HCT116 (cell line): Measurements from ENCODE around the gene ANAPC1. TPM values are rescaled to one million over a fixed set of nuclear protein-coding genes. Genes with fewer than 3 reads are reported as not detected.
"Not testable (repeated sequence)": the region's sequence is repeated elsewhere in the genome, so short reads cannot be mapped to it uniquely, and the experiment has no call there.

Source experiments
- ATAC-seq: fragments of 200-7000 bp; cut with Tn5 transposase; 2 replicates; pipeline ENCODE4 v1.9.1; 2020; ENCODE audit warnings: mild to moderate bottlenecking, moderate library complexity
- BruUV-seq: library from RNA; stranded (reverse); fragments of 400-500 nt; replicated peaks from 2 replicates; lab custom pipeline; 2021; lab: Mats Ljungman, UMichigan
- CTCF ChIA-PET: fragments of 300-600 bp; sonication (Branson Sonifier 250); formaldehyde crosslinking; loops from one replicate; lab custom pipeline; 2021; ENCODE audit warnings: antibody characterized with exemption; lab: Charles Lee
- POLR2A ChIA-PET: fragments of 300-600, 350-600 bp; sonication (Branson Sonifier 250); formaldehyde crosslinking; loops from one replicate; lab custom pipeline; 2021; ENCODE audit warnings: antibody characterized with exemption; lab: Charles Lee
- RAD21 ChIA-PET, 2 experiments: fragments of 300-600 bp; sonication (Branson Sonifier 250); formaldehyde crosslinking; loops; one replicate each; lab custom pipeline; 2023; ENCODE audit warnings: low total read pairs in 2 of 2; ENCODE audit not compliant: uncharacterized antibody in 2 of 2, unreplicated experiment in 2 of 2, low non-redundant PET in 1 of 2; lab: Charles Lee
- DNase-seq: peaks from one replicate; pipeline ENCODE4 v3.0.0-alpha.2; 2010; ENCODE audit warnings: low read depth, low spot score
- H2AFZ ChIP-seq: fragments of 200-600 bp; shearing (Covaris generic), sonication (generic); 2 replicates; pipeline ENCODE4 v1.6.1; 2017; ENCODE audit warnings: low read depth, mixed run types, mixed read lengths, antibody characterized with exemption, low read length; ENCODE audit not compliant: poor library complexity, severe bottlenecking
- H3K27ac ChIP-seq: 2 replicates; pipeline ENCODE4 v1.5.1; 2012; ENCODE audit warnings: low read depth, low read length
- H3K27me3 ChIP-seq: fragments of 200-600 bp; sonication (generic); 2 replicates; pipeline ENCODE4 v1.6.1; 2016; ENCODE audit warnings: mixed run types, low read length, mixed read lengths; ENCODE audit not compliant: insufficient read depth
- H3K36me3 ChIP-seq, 2 experiments: fragments of 200-500 bp in 1 of 2; fragments of 200-600 bp in 1 of 2; sonication (Bioruptor generic) in 1 of 2; sonication (generic) in 1 of 2; 2 replicates each; pipeline versions ENCODE4 v1.5.1 to v1.6.1; 2014 to 2016; ENCODE audit warnings: low read length in 2 of 2, inconsistent platforms in 1 of 2, mixed read lengths in 1 of 2, mixed run types in 1 of 2; ENCODE audit not compliant: insufficient read depth in 2 of 2, control insufficient read depth in 1 of 2
- H3K4me1 ChIP-seq, 2 experiments: fragments of 200-600 bp in 1 of 2; sonication (generic) in 1 of 2; 2 replicates each; pipeline versions ENCODE4 v1.5.1 to v1.6.1; 2012 to 2017; ENCODE audit warnings: low read length in 2 of 2, inconsistent platforms in 1 of 2, mild to moderate bottlenecking in 1 of 2, mixed read lengths in 1 of 2, mixed run types in 1 of 2, moderate library complexity in 1 of 2; ENCODE audit not compliant: insufficient read depth in 2 of 2, control insufficient read depth in 1 of 2
- H3K4me2 ChIP-seq: fragments of 200-600 bp; sonication (generic); 2 replicates; pipeline ENCODE4 v1.6.1; 2017; ENCODE audit warnings: mixed run types, low read length, mixed read lengths
- H3K4me3 ChIP-seq, 2 experiments: fragments of 200-600 bp in 1 of 2; sonication (generic) in 1 of 2; replicated peaks in 1 of 2; 2 replicates each; pipeline ENCODE4 v1.5.1; 2011 to 2016; ENCODE audit warnings: low read length in 2 of 2, control low read depth in 1 of 2, low read depth in 1 of 2, mild to moderate bottlenecking in 1 of 2, mixed read lengths in 1 of 2, mixed run types in 1 of 2
- H3K79me2 ChIP-seq: fragments of 200-600 bp; sonication (generic); 2 replicates; pipeline ENCODE4 v1.6.1; 2017; ENCODE audit warnings: mild to moderate bottlenecking, mixed run types, low read length, moderate library complexity, mixed read lengths; ENCODE audit not compliant: insufficient read depth
- H3K9ac ChIP-seq: fragments of 200-600 bp; sonication (generic); 2 replicates; pipeline ENCODE4 v1.6.1; 2016; ENCODE audit warnings: low read length, mixed read lengths
- H3K9me2 ChIP-seq: fragments of 200-600 bp; sonication (generic), shearing (Covaris generic); 2 replicates; pipeline ENCODE4 v1.6.1; 2017; ENCODE audit warnings: mixed run types, mild to moderate bottlenecking, moderate library complexity; ENCODE audit not compliant: insufficient read depth
- H3K9me3 ChIP-seq, 2 experiments: fragments of 200-500 bp in 1 of 2; fragments of 200-600 bp in 1 of 2; sonication (Bioruptor generic) in 1 of 2; sonication (generic) in 1 of 2; 2 replicates each; pipeline ENCODE4 v1.6.1; 2014 to 2017; ENCODE audit warnings: low read length in 2 of 2, mixed read lengths in 2 of 2, inconsistent platforms in 1 of 2, low read depth in 1 of 2, mild to moderate bottlenecking in 1 of 2, mixed run types in 1 of 2, moderate library complexity in 1 of 2; ENCODE audit not compliant: control insufficient read depth in 1 of 2, insufficient read depth in 1 of 2
- H4K20me1 ChIP-seq: fragments of 200-600 bp; sonication (generic), shearing (Covaris generic); 2 replicates; pipeline ENCODE4 v1.6.1; 2017; ENCODE audit warnings: mixed run types, mild to moderate bottlenecking, moderate library complexity; ENCODE audit not compliant: insufficient read depth
- intact Hi-C: fragments of 100-400 bp; cut with micrococcal nuclease; formaldehyde crosslinking; loops from 2 replicates; pipeline ENCODE4 v1.10.0; 2022
- total RNA-seq: library from RNA; stranded (reverse); gene quantifications from one replicate; pipeline ENCODE4 v1.2.1, GENCODE V29; 2021; ENCODE audit not compliant: unreplicated experiment

ANAPC1 gene
- total RNA-seq, 1 experiment from 2014 or later: 76.5 TPM

GRCh38 chr2:111767087-111767486 lies 116.9 kb downstream of the ANAPC1 start:
- H3K4me2 ChIP-seq, POLR2A ChIA-PET, H3K4me1 ChIP-seq, H3K79me2 ChIP-seq, H4K20me1 ChIP-seq, H3K9ac ChIP-seq, BruUV-seq, H3K36me3 ChIP-seq, H3K9me2 ChIP-seq, H3K4me3 ChIP-seq, H3K27me3 ChIP-seq, DNase-seq, H3K27ac ChIP-seq, CTCF ChIA-PET, H2AFZ ChIP-seq, RAD21 ChIA-PET, H3K9me3 ChIP-seq, intact Hi-C loops, ATAC-seq: not testable (repeated sequence)

GRCh38 chr2:111766295-111766694 lies 117.7 kb downstream of the ANAPC1 start:
- H2AFZ ChIP-seq, H3K4me2 ChIP-seq, BruUV-seq, intact Hi-C loops, CTCF ChIA-PET, H3K27ac ChIP-seq, H4K20me1 ChIP-seq, H3K27me3 ChIP-seq, DNase-seq, POLR2A ChIA-PET, H3K9me3 ChIP-seq, H3K79me2 ChIP-seq, H3K9ac ChIP-seq, RAD21 ChIA-PET, H3K4me1 ChIP-seq, H3K36me3 ChIP-seq, H3K4me3 ChIP-seq, H3K9me2 ChIP-seq: not testable (repeated sequence)
- peak; percentile 52 for ATAC-seq

GRCh38 chr2:111764151-111764550 lies 119.8 kb downstream of the ANAPC1 start:
- not testable (repeated sequence) for H3K4me2 ChIP-seq

GRCh38 chr2:111760697-111761284 lies 123.2 kb downstream of the ANAPC1 start:
- H3K4me2 ChIP-seq, H3K4me3 ChIP-seq, RAD21 ChIA-PET, H3K27ac ChIP-seq, H3K36me3 ChIP-seq, intact Hi-C loops, H4K20me1 ChIP-seq, DNase-seq, POLR2A ChIA-PET, H3K9me3 ChIP-seq, BruUV-seq, H3K9ac ChIP-seq, H3K27me3 ChIP-seq, H3K79me2 ChIP-seq, H2AFZ ChIP-seq, H3K9me2 ChIP-seq, ATAC-seq, CTCF ChIA-PET, H3K4me1 ChIP-seq: not testable (repeated sequence)

More at GRCh38 chr2:111764151-111764550, 119.8 kb downstream of the ANAPC1 start:
- RAD21 ChIA-PET, H3K9ac ChIP-seq, H3K9me2 ChIP-seq, H3K4me1 ChIP-seq, H3K27ac ChIP-seq, H3K4me3 ChIP-seq, H3K9me3 ChIP-seq, H2AFZ ChIP-seq, intact Hi-C loops, BruUV-seq, DNase-seq, H3K79me2 ChIP-seq, CTCF ChIA-PET, H4K20me1 ChIP-seq, ATAC-seq, H3K36me3 ChIP-seq, H3K27me3 ChIP-seq, POLR2A ChIA-PET: not testable (repeated sequence)
